ENCODE data around the gene CXCL17. TPM values are rescaled to one million over a fixed set of nuclear protein-coding genes. Genes with fewer than 3 reads are reported as not detected.

CXCL17 gene, protein sequence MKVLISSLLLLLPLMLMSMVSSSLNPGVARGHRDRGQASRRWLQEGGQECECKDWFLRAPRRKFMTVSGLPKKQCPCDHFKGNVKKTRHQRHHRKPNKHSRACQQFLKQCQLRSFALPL
- not detected in 2 replicates for total RNA-seq

DNA sequence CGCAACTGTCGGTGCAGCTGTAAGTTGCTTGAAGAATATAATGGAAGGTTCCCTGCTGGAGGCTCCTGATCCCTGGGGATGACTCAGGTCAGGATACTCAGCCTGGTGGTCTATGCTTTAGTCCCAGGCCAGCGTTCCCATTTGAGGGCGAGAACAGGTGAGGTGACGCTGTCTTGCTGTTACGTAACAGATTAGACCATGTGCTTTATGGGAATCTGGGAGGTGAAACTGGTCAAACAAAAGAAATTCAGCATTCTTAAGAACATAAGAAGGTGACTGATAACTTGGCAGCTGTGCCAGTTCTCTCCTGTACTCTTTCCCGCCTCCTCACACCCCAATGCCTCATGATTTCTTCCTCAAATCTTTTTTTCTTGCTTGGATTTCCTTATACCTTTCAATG lies at the start of gene CXCL17:
Gene CXCL17, minus strand, starts transcription at position 114 of the 400 bp plus-strand sequence. CDS start 114 bp downstream, outside the sequence.

DNA sequence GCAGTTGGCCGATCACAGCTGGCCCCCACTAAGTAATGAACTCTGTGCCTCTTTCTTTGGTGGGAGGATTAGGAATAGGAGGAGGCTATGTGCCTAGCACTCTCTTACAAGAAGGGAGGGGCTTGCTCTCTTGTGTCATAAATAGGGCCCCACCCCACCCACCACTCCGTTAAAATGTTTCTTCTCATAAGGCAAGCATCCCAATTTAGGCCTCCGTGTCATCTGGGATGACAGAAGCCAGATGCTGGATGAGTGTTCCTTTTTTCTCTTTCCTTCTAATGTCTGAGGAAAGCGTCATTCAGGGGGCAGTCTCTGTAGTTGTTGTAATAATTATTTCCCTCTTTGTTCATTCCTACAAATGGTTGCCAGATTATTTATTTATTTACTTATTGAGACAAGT lies 15.4 kb downstream of the CXCL17 start, which contains the start of gene LIPE:
Gene LIPE, minus strand, starts transcription at position 76 of the 400 bp plus-strand sequence. CDS start 239 bp downstream, outside the sequence.

DNA sequence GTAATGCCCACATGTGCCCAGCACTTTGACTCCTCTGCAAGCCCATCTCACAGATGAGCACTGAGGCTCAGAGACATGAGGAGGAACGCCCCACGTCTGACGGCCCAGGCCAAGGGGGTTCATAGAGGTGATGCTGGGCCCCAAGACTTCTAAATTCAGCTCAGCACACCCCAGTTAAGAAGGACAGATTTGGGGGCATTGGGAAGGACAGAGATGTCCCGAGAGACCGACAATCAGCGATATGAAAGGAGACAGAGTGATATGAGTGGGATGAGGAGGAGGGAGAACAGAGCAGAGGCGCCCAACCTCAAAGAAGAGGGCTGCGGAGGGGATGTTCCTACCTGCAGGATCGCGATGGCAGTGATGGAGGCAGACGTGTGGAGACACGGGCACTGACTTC lies 52.8 kb downstream of the CXCL17 start, which contains the start of gene CNFN:
Gene CNFN, minus strand, starts transcription at position 399 of the 400 bp plus-strand sequence. CDS start 1,260 bp downstream, outside the sequence.

Other genes with a start within 250 kb of the CXCL17 start
- gene DEDD2, start 225.3 kb downstream of the CXCL17 start, total RNA-seq, result 23.1 and 29.7 TPM in 2 replicates
- gene ZNF526, start 222.6 kb downstream of the CXCL17 start, total RNA-seq, result 13.8 and 16.9 TPM in 2 replicates
- gene GSK3A, start 200.3 kb downstream of the CXCL17 start, total RNA-seq, result 14.2 and 15.8 TPM in 2 replicates
- 15.9 and 22.9 TPM in 2 replicates for gene ERF, start 187.8 kb downstream of the CXCL17 start, total RNA-seq
- gene CIC, start 173.7 kb downstream of the CXCL17 start, total RNA-seq, result 31.5 and 32.0 TPM in 2 replicates
- 0.37 and 0.55 TPM in 2 replicates for gene PRR19, start 140.8 kb downstream of the CXCL17 start, total RNA-seq
- gene PAFAH1B3, start 140.3 kb downstream of the CXCL17 start, total RNA-seq, result 38.1 and 58.9 TPM in 2 replicates
- 0.50 and 0.77 TPM in 2 replicates for gene TMEM145, start 129.6 kb downstream of the CXCL17 start, total RNA-seq
- gene MEGF8, start 117.3 kb downstream of the CXCL17 start, total RNA-seq, result 14.4 and 36.0 TPM in 2 replicates
- gene CNFN, start 52.6 kb downstream of the CXCL17 start, total RNA-seq, result not detected in 2 replicates
- gene LIPE, start 15.6 kb downstream of the CXCL17 start, total RNA-seq, result 3.0 and 3.7 TPM in 2 replicates
- gene CEACAM1, start 85.5 kb upstream of the CXCL17 start, total RNA-seq, result under 0.01 TPM in 1 of 2 replicates, not detected in the other
- gene CEACAM8, start 152.0 kb upstream of the CXCL17 start, total RNA-seq, result not detected in 2 replicates